Parathyroid adenoma (tissue), 2 donors: ENCODE results near the gene ATXN7L2.

Experiments used
- H2AFZ ChIP-seq: fragments of 300-600 bp; sonication (generic); one replicate; pipeline ENCODE4 v1.7.0; 2017; ENCODE audit warnings: antibody characterized with exemption, mild to moderate bottlenecking
- H3K27ac ChIP-seq: fragments of 300-600 bp; sonication (generic); one replicate; pipeline ENCODE4 v1.7.0; 2017
- H3K27me3 ChIP-seq: fragments of 300-600 bp; sonication (generic); one replicate; pipeline ENCODE4 v1.7.0; 2017; ENCODE audit warnings: low read length; ENCODE audit not compliant: control insufficient read depth, insufficient read depth
- H3K36me3 ChIP-seq: fragments of 300-600 bp; sonication (generic); one replicate; pipeline ENCODE4 v1.7.0; 2017; ENCODE audit warnings: low read length; ENCODE audit not compliant: control insufficient read depth, insufficient read depth
- H3K4me1 ChIP-seq: fragments of 300-600 bp; sonication (generic); one replicate; pipeline ENCODE4 v1.7.0; 2017; ENCODE audit warnings: control low read depth
- H3K4me2 ChIP-seq: fragments of 300-600 bp; sonication (generic); one replicate; pipeline ENCODE4 v1.7.0; 2017; ENCODE audit warnings: low read length
- H3K4me3 ChIP-seq: fragments of 300-600 bp; sonication (generic); one replicate; pipeline ENCODE4 v1.7.0; 2017; ENCODE audit warnings: low read depth, low read length
- H3K79me2 ChIP-seq: fragments of 300-600 bp; sonication (generic); one replicate; pipeline ENCODE4 v1.7.0; 2017; ENCODE audit warnings: control low read depth
- H3K9ac ChIP-seq: fragments of 300-600 bp; sonication (generic); one replicate; pipeline ENCODE4 v1.7.0; 2017; ENCODE audit warnings: mild to moderate bottlenecking
- H3K9me3 ChIP-seq: fragments of 300-600 bp; sonication (generic); one replicate; pipeline ENCODE4 v1.7.0; 2017; ENCODE audit warnings: low read length; ENCODE audit not compliant: control insufficient read depth
- CTCF ChIP-seq: fragments of 300-600 bp; sonication (generic); IDR thresholded peaks from one replicate; pipeline ENCODE4 v1.7.0; 2017; ENCODE audit warnings: antibody characterized with exemption, mild to moderate bottlenecking
- donor health status: primary hyperparathyroidism.

The ATXN7L2 gene

GRCh38 chr1:109502364-109502851, 18.7 kb downstream of the ATXN7L2 start:
- Histone ChIP-seq H2AFZ (no peak overlapping the region), H3K9me3 (no peaks in the 10 kb centered on the region), H3K4me3 (no peak overlapping the region), H3K36me3 (no peaks in the 10 kb centered on the region), H3K27ac (no peak overlapping the region), H3K9ac (no peak overlapping the region), H3K4me1 (no peaks in the 10 kb centered on the region), H3K4me2 (no peak overlapping the region), H3K27me3 (no peaks in the 10 kb centered on the region), H3K79me2 (no peaks in the 10 kb centered on the region)
- TF ChIP-seq CTCF: no peak

- Histone ChIP-seq H3K4me3 (no peak overlapping the region), H2AFZ (no peak overlapping the region), H3K36me3 (no peaks in the 10 kb centered on the region), H3K27ac (no peak overlapping the region), H3K9me3 (no peaks in the 10 kb centered on the region), H3K9ac (no peak overlapping the region), H3K27me3 (no peaks in the 10 kb centered on the region), H3K79me2 (no peaks in the 10 kb centered on the region), H3K4me1 (no peaks in the 10 kb centered on the region), H3K4me2 (no peak overlapping the region)
- TF ChIP-seq CTCF: no peak
Measured at GRCh38 chr1:109503935-109504334, 20.2 kb downstream of the ATXN7L2 start.

- H3K4me3 ChIP-seq: no peak overlapping the region
- H3K36me3 ChIP-seq: no peaks in the 10 kb centered on the region
- H3K27me3 ChIP-seq: no peaks in the 10 kb centered on the region
- H3K9me3 ChIP-seq: no peaks in the 10 kb centered on the region
- TF ChIP-seq CTCF: no peak
- H3K9ac ChIP-seq: no peak overlapping the region
- no peaks in the 10 kb centered on the region for H3K79me2 ChIP-seq
- no peaks in the 10 kb centered on the region for H3K4me1 ChIP-seq
- no peak overlapping the region for H3K27ac ChIP-seq
- H2AFZ ChIP-seq: no peak overlapping the region
- no peak overlapping the region for H3K4me2 ChIP-seq
Measured at GRCh38 chr1:109504974-109505373, 21.3 kb downstream of the ATXN7L2 start.

- Histone ChIP-seq H3K9me3 (no peaks in the 10 kb centered on the region), H3K4me3 (peak overlapping the region; percentile 63), H3K4me2 (peak overlapping the region; percentile 96), H3K9ac (no peak overlapping the region), H3K79me2 (no peaks in the 10 kb centered on the region), H3K36me3 (no peaks in the 10 kb centered on the region), H3K27ac (no peak overlapping the region), H3K27me3 (no peaks in the 10 kb centered on the region), H3K4me1 (no peaks in the 10 kb centered on the region), H2AFZ (no peak overlapping the region)
- no peak for TF ChIP-seq CTCF
Measured at GRCh38 chr1:109508001-109508872, 24.5 kb downstream of the ATXN7L2 start.

GRCh38 chr1:109508873-109509175, 25.1 kb downstream of the ATXN7L2 start:
- Histone ChIP-seq H3K27me3 (no peaks in the 10 kb centered on the region), H3K36me3 (no peaks in the 10 kb centered on the region), H3K4me3 (peak overlapping the region; percentile 63), H2AFZ (peak overlapping the region; percentile 51), H3K9ac (no peak overlapping the region), H3K9me3 (no peaks in the 10 kb centered on the region), H3K79me2 (no peaks in the 10 kb centered on the region), H3K4me2 (peak overlapping the region; percentile 96), H3K27ac (no peak overlapping the region), H3K4me1 (no peaks in the 10 kb centered on the region)
- no peak for TF ChIP-seq CTCF
